Epithelial cell of prostate (primary cell): Measurements from ENCODE around the gene LMNTD2.

ENCODE experiments used
- DNase-seq: peaks from one replicate; pipeline ENCODE4 v3.0.0-alpha.2; 2011; ENCODE audit warnings: low read depth, low spot score
- H3K27ac ChIP-seq: fragments of 450-650 bp; 2 replicates; pipeline ENCODE4 v1.5.1; 2017; ENCODE audit warnings: mild to moderate bottlenecking

Gene LMNTD2

GRCh38 chr11:535519-536454, 24.8 kb downstream of the LMNTD2 start, which contains the start of gene HRAS:
TSS of gene HRAS (minus strand) at chr11:535576.
- peak; percentile 59 for DNase-seq
- peak within 1 kb of the TSS; percentile 96 for H3K27ac ChIP-seq

GRCh38 chr11:535210-535518, 25.4 kb downstream of the LMNTD2 start:
- peak overlapping the region; percentile 96 for H3K27ac ChIP-seq
- DNase-seq = no peak

DNA sequence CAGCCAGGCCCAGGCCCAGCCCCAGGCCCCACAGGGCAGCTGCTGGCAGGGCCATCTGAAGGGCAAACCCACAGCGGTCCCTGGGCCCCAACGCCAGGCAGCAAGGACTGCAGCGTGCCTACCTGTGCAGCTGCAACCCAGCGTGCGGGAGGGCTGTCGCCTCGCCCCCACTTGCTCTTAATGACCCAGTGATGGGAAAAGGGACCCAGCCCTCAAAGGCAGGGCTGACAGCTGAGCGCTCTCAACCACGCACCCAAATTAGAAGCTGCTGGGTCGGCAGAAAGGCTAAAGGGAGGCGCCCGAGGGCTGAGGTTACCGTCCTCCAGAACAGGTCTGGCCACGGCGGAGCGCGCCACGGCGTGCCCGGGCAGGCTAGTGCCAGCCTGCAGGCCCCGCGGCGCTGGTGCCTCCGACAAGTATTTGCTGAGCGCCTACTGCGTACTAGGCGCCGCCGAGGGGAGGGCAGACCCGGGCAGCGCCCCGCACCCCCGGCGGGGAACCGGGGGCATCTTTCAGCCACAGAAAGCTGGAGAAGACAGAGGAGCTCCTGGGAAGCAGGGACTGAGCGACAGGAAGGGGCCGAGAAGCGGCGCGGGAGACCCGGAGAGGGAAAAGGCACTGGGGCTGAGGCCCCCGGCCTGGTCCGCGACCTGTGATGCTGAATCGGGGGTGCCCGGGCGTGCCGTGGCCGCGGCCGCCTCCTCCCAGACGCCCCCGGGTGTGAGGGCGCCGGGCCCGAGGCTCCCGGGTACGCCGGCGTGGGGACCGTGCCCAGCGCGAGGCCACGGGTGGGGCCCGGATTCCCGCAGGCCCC, 25.9 kb downstream of the LMNTD2 start:
- peak; percentile 81 for DNase-seq
- H3K27ac ChIP-seq = peak overlapping the region; percentile 96

DNA sequence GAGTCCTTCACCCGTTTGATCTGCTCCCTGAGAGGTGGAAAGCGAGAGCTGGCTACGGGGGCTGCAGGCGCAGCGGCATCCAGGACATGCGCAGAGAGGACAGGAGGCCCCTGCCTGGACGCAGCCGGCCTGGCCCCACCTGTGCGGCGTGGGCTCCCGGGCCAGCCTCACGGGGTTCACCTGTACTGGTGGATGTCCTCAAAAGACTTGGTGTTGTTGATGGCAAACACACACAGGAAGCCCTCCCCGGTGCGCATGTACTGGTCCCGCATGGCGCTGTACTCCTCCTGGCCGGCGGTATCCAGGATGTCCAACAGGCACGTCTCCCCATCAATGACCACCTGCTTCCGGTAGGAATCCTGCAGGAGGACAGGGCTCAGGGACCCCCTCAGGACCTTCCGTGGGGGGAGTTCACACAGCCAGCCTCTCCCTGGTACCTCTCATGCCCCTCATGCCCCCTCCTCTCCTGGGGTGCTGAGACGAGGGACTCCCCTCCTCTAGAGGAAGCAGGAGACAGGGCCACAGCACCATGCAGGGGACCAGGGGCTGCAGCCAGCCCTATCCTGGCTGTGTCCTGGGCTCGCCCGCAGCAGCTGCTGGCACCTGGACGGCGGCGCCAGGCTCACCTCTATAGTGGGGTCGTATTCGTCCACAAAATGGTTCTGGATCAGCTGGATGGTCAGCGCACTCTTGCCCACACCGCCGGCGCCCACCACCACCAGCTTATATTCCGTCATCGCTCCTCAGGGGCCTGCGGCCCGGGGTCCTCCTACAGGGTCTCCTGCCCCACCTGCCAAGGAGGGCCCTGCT, 26.7 kb downstream of the LMNTD2 start:
- H3K27ac ChIP-seq = peak overlapping the region; percentile 96
- DNase-seq = no peak

DNA sequence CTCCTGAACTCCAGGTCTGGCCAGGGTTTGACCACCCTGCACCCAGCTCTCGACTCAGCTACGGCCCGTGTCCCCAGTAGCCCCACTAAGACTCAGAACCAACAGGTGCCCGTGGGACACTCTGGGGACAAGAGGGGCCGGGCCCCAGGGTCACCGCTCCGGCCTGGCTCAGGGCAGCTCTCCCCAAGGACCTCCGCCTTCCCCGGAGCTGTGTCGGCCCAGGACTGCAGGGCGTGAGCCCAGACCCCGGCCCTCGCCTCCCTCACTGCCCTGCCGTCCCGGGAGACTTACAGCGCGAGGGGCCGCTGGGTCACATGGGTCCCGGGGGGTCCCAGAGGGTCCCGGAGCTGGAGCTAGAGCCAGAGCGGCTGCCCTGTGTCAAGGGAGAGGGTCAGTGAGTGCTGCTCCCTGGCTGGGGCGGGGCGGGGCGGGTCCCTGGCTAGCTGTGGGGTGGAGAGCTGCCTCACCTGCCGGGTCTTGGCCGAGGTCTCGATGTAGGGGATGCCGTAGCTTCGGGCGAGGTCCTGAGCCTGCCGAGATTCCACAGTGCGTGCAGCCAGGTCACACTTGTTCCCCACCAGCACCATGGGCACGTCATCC, 27.5 kb downstream of the LMNTD2 start:
- no peak for DNase-seq
- no peak overlapping the region for H3K27ac ChIP-seq

DNA sequence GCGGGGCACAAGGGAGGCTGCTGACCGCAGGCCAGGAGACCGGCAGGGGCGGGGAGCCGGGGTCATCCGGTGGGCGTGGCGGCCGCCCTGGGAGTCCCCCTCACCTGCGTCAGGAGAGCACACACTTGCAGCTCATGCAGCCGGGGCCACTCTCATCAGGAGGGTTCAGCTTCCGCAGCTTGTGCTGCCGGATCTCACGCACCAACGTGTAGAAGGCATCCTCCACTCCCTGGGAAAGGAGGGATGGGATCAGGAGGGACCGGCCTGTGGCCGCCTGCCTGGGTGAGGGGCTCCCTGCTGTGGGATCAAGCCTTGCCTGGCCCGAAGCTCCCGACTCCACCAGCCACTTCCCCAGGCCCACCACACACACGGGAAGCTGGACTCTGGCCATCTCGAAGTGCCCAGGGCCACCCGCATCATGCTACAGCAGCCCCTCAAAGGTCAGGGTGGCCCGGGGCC, 28.0 kb downstream of the LMNTD2 start:
- no peak for DNase-seq
- H3K27ac ChIP-seq = no peak overlapping the region

- no peak overlapping the region for H3K27ac ChIP-seq
- no peak for DNase-seq
Measured at GRCh38 chr11:531919-532526, 28.5 kb downstream of the LMNTD2 start.

- no peak for DNase-seq
- no peak overlapping the region for H3K27ac ChIP-seq
Measured at GRCh38 chr11:530960-531831, 29.3 kb downstream of the LMNTD2 start.

DNA sequence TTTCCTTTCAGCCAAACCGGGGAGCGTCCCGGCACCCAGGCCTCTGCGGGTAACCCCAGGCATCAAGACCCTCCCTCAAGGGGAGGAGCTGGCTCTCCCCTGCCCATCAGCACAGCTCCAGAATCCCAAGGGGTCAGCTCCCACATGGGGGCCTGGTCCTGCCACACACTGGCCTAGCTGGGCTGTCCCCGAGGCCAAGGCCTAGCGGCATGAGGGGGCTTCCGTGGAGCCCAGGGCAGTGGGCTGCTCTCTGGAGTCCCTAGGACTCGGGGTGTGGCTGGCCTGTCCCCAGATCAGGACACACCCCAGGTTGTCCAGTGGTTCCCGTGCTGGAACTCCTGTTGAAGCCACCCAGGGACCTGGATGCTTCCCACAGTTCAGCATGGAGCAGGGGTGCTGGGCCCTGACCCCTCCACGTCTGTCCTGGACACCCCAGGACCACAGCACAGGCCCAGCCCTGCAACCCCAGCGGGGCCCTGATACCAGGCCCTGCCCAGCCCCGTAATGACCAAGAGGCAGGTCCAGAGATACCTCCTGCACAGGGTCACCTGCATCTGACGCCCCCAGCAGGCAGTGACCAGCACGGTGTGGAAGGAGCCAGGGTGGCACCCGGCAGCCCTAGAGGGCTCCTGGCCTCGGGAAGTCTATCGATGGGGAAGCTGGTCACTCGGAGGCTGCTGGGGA, 30.7 kb downstream of the LMNTD2 start:
- no peak overlapping the region for H3K27ac ChIP-seq
- no peak for DNase-seq

GRCh38 chr11:528815-529727, 31.5 kb downstream of the LMNTD2 start:
- no peak overlapping the region for H3K27ac ChIP-seq
- no peak for DNase-seq

- no peak for DNase-seq
- no peak overlapping the region for H3K27ac ChIP-seq
Measured at GRCh38 chr11:528166-528814, 32.2 kb downstream of the LMNTD2 start.

DNA sequence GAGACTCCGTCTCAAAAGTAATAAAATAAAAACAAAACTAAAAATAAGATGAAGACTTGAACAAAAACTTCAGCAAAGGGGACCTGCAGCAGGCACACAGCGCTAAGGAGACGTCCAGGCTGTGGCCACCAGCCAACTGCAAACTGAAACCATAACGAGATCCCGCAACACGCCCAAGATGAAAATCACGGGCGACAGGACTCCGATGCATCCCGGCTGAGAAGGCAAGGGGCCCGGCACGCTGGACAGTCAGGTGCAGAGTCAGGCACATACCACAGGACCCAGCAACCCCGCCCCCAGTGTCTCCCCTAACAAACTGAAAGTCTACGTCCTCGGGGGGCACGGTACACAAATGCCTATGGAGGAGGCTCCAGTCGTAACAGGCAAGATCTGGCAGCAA, 34.3 kb downstream of the LMNTD2 start:
- no peak for DNase-seq
- H3K27ac ChIP-seq = no peak overlapping the region

DNA sequence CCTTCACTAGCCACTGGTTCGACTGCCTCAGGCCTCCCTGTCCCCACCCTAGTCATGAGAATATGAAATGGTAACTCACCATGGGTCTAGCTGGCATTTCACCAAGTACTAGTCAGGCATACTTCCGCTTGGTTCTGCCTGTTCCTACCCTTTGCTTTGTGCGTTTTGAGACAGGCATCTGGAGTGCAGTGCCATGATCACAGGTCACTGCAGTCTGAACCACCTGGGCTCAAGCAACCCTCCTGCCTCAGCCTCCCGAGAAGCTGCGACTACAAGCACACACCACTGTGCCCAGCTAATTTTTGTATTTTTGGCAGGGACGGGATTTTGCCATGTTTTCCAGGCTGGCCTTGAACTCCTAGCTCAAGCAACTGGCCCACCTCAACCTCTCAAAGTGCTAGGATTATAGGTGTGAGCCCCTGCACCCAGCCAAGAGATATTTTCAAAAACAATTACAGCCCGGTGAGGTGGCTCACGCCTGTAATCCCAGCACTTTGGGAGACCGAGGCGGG, 39.3 kb downstream of the LMNTD2 start:
- no peak for DNase-seq
- H3K27ac ChIP-seq = no peak overlapping the region

DNA sequence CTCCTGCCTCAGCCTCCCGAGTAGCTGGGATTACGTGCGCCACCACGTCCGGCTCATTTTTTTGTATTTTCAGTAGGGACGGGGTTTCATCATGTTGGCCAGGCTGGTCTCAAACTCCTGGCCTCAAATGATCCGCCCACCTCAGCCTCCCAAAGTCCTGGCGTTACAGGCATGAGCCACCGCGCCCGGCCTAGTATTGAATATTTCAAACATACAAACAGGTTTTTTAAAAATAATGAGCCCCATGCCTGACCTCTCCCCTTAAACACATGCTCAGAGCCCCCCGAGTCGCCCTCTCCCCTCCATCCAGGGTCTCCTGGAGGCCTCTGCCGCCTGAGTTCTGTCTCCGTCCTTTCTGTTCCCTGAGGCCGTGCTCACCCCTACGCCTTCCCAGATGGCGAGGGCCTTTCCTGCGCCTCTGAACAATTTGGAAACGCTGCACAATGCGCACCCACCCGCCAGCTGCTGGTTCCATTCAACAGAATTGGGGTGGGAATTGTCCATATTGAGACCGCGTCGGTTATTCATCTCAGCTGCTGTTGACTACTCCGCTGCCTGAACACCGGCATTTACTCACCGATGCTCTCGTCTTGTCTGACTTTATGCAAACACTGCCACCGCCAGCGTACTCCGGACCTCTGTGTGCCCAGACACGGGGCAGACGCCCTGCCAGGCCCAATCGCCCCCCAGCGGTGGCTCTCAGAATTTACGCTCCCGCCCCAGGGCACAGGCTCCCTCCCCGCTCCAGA, 39.9 kb downstream of the LMNTD2 start:
- H3K27ac ChIP-seq = no peak overlapping the region
- DNase-seq = no peak

DNA sequence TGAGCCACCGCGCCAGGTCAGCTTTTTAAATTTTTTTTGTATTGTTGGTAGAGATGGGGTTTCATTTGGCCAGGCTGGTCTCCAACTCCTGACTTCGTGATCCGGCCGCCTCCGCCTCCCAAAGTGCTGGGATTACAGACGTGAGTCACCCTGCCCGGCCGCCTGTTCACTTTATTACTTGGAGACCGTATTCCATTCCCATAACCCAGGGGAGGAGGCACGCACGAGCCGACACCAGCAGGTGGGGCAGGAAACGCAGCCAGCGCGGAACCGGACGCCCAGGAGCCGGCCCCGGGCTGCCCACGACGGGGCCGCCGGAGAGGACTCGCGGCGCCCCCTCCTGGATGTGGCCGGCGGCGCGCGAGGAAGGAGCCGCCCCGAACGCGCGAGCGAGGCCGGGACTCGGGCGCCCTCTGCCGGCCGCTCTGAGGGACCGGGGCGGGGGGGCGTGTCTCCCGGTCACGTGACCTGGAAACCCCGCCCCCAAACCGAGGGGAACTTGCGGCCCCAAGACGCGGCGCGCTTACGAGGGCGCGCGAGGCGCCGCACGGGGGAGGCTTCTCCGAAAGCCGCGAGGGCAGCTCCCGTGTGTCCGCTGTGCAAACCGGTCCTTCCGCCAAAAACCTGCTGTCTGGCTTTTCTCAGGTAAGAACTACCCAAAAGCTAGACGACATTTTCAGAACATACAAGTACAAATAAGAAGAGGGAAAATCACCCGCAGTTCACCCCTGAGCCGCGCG, 41.9 kb downstream of the LMNTD2 start:
- peak; percentile 94 for DNase-seq
- H3K27ac ChIP-seq = peak overlapping the region; percentile 100
